ENCODE data around the gene VGLL1. TPM values are rescaled to one million over a fixed set of nuclear protein-coding genes. Genes with fewer than 3 reads are reported as not detected.

The VGLL1 gene, protein sequence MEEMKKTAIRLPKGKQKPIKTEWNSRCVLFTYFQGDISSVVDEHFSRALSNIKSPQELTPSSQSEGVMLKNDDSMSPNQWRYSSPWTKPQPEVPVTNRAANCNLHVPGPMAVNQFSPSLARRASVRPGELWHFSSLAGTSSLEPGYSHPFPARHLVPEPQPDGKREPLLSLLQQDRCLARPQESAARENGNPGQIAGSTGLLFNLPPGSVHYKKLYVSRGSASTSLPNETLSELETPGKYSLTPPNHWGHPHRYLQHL
- total RNA-seq = not detected

GRCh38 chrX:136531951-136532350 is at the start of gene VGLL1:
TSS of gene VGLL1 (plus strand) at chrX:136532215. CDS start at chrX:136536021, 3,806 bp downstream.
- Histone ChIP-seq H3K4me1 (no peaks in the 10 kb centered on the region), H3K4me3 (replicated peaks in 1 of 3) (no peak within 1 kb of the TSS), H3K36me3 (no peaks in the 10 kb centered on the region), H3K27ac (no peak within 1 kb of the TSS), H3K9me3 (no peaks in the 10 kb centered on the region), H3K27me3 (no peaks in the 10 kb centered on the region)
- no peak for TF ChIP-seq POLR2A (IDR thresholded peaks at IDR 0.05)
- no peak for TF ChIP-seq CTCF (IDR thresholded peaks at IDR 0.05)
- intact Hi-C loops (cut with DNase I) = no loop called here
- DNase-seq = no peak
- 79 to 82% methylated on average over 3 of the region's 3 CpGs for WGBS, 2 donors

- Histone ChIP-seq H3K27ac (no peak within 1 kb of the TSS), H3K36me3 (no peaks in the 10 kb centered on the region), H3K9me3 (no peaks in the 10 kb centered on the region), H3K4me3 (replicated peaks in 1 of 3) (no peak within 1 kb of the TSS), H3K4me1 (peaks cover 4 to 11% of the 10 kb centered on the region in 2 donors), H3K27me3 (no peaks in the 10 kb centered on the region)
- DNase-seq = no peak
- no peak for TF ChIP-seq CTCF (IDR thresholded peaks at IDR 0.05)
- TF ChIP-seq POLR2A (IDR thresholded peaks at IDR 0.05) = no peak
- 82 to 83% methylated on average over 4 of the region's 4 CpGs for WGBS, 2 donors
- intact Hi-C loops (cut with DNase I) = no loop called here
Observed at GRCh38 chrX:136487647-136488046, 44.4 kb upstream of the VGLL1 start, which contains the start of gene BRS3. TSS of gene BRS3 (plus strand) at chrX:136487947. CDS start at chrX:136488115, 168 bp downstream.

- intact Hi-C loops (cut with DNase I) = no loop called here
- H3K27ac ChIP-seq = no peak overlapping the region
- peaks cover 4 to 10% of the 10 kb centered on the region in 2 donors for H3K4me1 ChIP-seq
- no peak overlapping the region for H3K4me3 ChIP-seq (replicated peaks in 1 of 3)
- DNase-seq = no peak
- no peak for TF ChIP-seq POLR2A (IDR thresholded peaks at IDR 0.05)
- TF ChIP-seq CTCF (IDR thresholded peaks at IDR 0.05) = no peak
- no peaks in the 10 kb centered on the region for H3K36me3 ChIP-seq
- no peaks in the 10 kb centered on the region for H3K27me3 ChIP-seq
- no peaks in the 10 kb centered on the region for H3K9me3 ChIP-seq
- 60 to 63% methylated on average over 5 of the region's 5 CpGs for WGBS, 2 donors
Observed at GRCh38 chrX:136488706-136489105, 43.3 kb upstream of the VGLL1 start.

- H3K9me3 ChIP-seq = no peaks in the 10 kb centered on the region
- H3K27me3 ChIP-seq = no peaks in the 10 kb centered on the region
- H3K4me1 ChIP-seq = peaks cover 0 to 3% of the 10 kb centered on the region in 2 donors
- H3K4me3 ChIP-seq (replicated peaks in 1 of 3) = no peak overlapping the region
- DNase-seq = no peak
- TF ChIP-seq POLR2A (IDR thresholded peaks at IDR 0.05) = no peak
- TF ChIP-seq CTCF (IDR thresholded peaks at IDR 0.05) = no peak
- intact Hi-C loops (cut with DNase I) = no loop called here
- no peaks in the 10 kb centered on the region for H3K36me3 ChIP-seq
- no peak overlapping the region for H3K27ac ChIP-seq
- 67% methylated on average over 6 of the region's 6 CpGs for WGBS, 2 donors
Observed at GRCh38 chrX:136491832-136492231, 40.2 kb upstream of the VGLL1 start.

DNA sequence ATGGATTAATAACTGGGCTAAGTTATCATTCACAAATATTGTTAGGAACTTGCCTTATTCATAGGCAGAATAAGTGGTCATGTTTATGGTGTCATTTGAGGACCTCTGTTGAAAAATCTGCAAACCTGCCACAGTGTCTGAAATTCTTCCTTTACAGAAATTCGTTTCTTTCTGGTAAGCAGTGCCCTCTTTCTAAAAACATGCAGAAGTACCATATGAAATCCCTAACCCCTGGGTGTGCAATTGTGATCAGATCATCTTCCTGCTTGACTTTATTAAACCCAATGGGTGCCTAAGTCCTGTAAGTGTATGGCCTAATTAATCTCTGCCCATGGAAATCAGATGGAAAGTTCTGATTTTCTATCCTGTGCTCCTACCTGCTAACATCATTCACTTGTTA is 39.0 kb upstream of the VGLL1 start:
- 33 to 38% methylated on average over 1 of the region's 1 CpG for WGBS, 2 donors
- Histone ChIP-seq H3K27ac (no peak overlapping the region), H3K9me3 (no peaks in the 10 kb centered on the region), H3K4me1 (peaks cover 0 to 3% of the 10 kb centered on the region in 2 donors), H3K4me3 (replicated peaks in 1 of 3) (no peak overlapping the region), H3K27me3 (no peaks in the 10 kb centered on the region), H3K36me3 (no peaks in the 10 kb centered on the region)
- intact Hi-C loops (cut with DNase I) = no loop called here
- no peak for DNase-seq
- TF ChIP-seq CTCF (IDR thresholded peaks at IDR 0.05) = peak in 1 of 6 experiments; percentile 22
- TF ChIP-seq POLR2A (IDR thresholded peaks at IDR 0.05) = no peak

All from thyroid gland (tissue), 4 donors.